ENCODE results near the gene THOP1. TPM values are rescaled to one million over a fixed set of nuclear protein-coding genes. Genes with fewer than 3 reads are reported as not detected.

THOP1 gene
- total RNA-seq, 1 donor from 2014 or later = 45.2 TPM

DNA sequence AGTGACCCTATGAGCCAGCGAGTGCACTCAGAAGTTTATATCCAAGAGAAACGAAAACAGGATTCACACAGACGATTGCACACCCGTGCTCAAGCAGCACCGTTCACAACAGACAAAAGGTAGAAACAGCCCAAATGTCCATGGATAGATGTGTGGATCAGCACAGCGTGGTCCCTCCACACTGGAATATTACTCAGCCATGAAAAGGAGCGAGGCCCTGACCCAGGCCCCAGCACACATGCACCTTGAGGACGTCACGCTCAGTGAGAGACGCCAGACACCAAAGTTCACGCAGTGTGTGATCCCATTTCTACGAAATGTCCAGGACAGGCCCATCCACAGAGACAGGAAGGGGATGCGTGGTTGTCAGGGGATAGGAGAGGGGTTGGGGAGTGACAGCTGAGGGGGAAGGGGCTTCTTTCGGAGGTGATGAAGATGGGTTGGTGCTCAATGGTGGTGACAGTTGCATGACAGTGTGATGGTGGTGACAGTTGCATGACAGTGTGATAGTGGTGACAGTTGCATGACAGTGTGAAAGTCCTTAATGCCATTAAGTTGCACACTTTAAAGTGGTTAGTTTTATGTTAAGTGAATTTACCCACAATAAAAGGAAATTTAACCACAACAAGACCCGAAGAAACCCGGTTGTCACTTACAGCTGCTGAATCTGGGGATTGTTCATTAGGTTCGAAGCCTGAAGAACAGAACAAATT lies 26.5 kb upstream of the THOP1 start:
- Mint-ChIP-seq H3K9me3 (ENCODE audit: unreplicated experiment) (no peaks in the 10 kb centered on the region), H3K4me3 (ENCODE audit: unreplicated experiment) (no peak overlapping the region), H3K36me3 (ENCODE audit: unreplicated experiment) (peaks cover 25% of the 10 kb centered on the region), H3K4me1 (ENCODE audit: unreplicated experiment) (no peaks in the 10 kb centered on the region), H3K27me3 (ENCODE audit: unreplicated experiment) (no peaks in the 10 kb centered on the region), H3K27ac (ENCODE audit: unreplicated experiment) (no peak overlapping the region)
- no peak for DNase-seq (ENCODE audit: extremely low spot score, unreplicated experiment)
- TF ChIP-seq, protein P1, sequence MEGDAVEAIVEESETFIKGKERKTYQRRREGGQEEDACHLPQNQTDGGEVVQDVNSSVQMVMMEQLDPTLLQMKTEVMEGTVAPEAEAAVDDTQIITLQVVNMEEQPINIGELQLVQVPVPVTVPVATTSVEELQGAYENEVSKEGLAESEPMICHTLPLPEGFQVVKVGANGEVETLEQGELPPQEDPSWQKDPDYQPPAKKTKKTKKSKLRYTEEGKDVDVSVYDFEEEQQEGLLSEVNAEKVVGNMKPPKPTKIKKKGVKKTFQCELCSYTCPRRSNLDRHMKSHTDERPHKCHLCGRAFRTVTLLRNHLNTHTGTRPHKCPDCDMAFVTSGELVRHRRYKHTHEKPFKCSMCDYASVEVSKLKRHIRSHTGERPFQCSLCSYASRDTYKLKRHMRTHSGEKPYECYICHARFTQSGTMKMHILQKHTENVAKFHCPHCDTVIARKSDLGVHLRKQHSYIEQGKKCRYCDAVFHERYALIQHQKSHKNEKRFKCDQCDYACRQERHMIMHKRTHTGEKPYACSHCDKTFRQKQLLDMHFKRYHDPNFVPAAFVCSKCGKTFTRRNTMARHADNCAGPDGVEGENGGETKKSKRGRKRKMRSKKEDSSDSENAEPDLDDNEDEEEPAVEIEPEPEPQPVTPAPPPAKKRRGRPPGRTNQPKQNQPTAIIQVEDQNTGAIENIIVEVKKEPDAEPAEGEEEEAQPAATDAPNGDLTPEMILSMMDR (IDR thresholded peaks at IDR 0.05) = no peak

DNA sequence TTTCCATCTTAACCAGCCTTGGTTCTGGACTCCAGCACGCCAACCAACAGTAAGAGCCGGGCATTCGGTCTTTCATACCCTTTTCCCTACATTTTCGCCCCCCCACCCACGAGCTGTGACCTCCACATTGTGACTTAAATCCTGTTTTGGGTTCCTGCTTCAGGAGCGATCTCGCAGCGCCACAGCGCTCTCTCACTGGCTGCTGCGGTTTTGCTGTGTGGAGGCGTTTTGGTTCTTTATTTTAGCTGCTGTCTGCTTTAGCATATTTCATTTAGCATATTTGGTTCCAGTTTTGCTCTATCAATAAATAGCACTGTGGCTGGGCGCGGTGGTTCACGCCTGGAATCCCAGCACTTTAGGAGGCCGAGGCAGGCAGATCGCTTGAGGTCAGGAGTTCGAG lies 25.9 kb upstream of the THOP1 start:
- peaks cover 25% of the 10 kb centered on the region for H3K36me3 Mint-ChIP-seq (ENCODE audit: unreplicated experiment)
- H3K27me3 Mint-ChIP-seq (ENCODE audit: unreplicated experiment) = no peaks in the 10 kb centered on the region
- no peak overlapping the region for H3K27ac Mint-ChIP-seq (ENCODE audit: unreplicated experiment)

GRCh38 chr19:2759965-2760364 lies 25.3 kb upstream of the THOP1 start:
- no peaks in the 10 kb centered on the region for H3K9me3 Mint-ChIP-seq (ENCODE audit: unreplicated experiment)
- H3K27ac Mint-ChIP-seq (ENCODE audit: unreplicated experiment) = no peak overlapping the region
- no peak for DNase-seq (ENCODE audit: extremely low spot score, unreplicated experiment)
- no peaks in the 10 kb centered on the region for H3K27me3 Mint-ChIP-seq (ENCODE audit: unreplicated experiment)
- peaks cover 26% of the 10 kb centered on the region for H3K36me3 Mint-ChIP-seq (ENCODE audit: unreplicated experiment)
- H3K4me1 Mint-ChIP-seq (ENCODE audit: unreplicated experiment) = no peaks in the 10 kb centered on the region
- H3K4me3 Mint-ChIP-seq (ENCODE audit: unreplicated experiment) = no peak overlapping the region
- TF ChIP-seq, protein P1 (IDR thresholded peaks at IDR 0.05) = no peak

More for the DNA sequence above, 25.9 kb upstream of the THOP1 start:
- H3K9me3 Mint-ChIP-seq (ENCODE audit: unreplicated experiment) = no peaks in the 10 kb centered on the region
- H3K4me1 Mint-ChIP-seq (ENCODE audit: unreplicated experiment) = no peaks in the 10 kb centered on the region
- TF ChIP-seq, protein P1 (IDR thresholded peaks at IDR 0.05) = no peak
- H3K4me3 Mint-ChIP-seq (ENCODE audit: unreplicated experiment) = no peak overlapping the region
- DNase-seq (ENCODE audit: extremely low spot score, unreplicated experiment) = no peak

- no peak for DNase-seq (ENCODE audit: extremely low spot score, unreplicated experiment)
- TF ChIP-seq, protein P1 (IDR thresholded peaks at IDR 0.05) = no peak
- H3K4me3 Mint-ChIP-seq (ENCODE audit: unreplicated experiment) = no peak overlapping the region
- no peaks in the 10 kb centered on the region for H3K9me3 Mint-ChIP-seq (ENCODE audit: unreplicated experiment)
- no peaks in the 10 kb centered on the region for H3K27me3 Mint-ChIP-seq (ENCODE audit: unreplicated experiment)
- no peak overlapping the region for H3K27ac Mint-ChIP-seq (ENCODE audit: unreplicated experiment)
- H3K4me1 Mint-ChIP-seq (ENCODE audit: unreplicated experiment) = no peaks in the 10 kb centered on the region
- H3K36me3 Mint-ChIP-seq (ENCODE audit: unreplicated experiment) = peaks cover 27% of the 10 kb centered on the region
These were observed 24.0 kb upstream of the THOP1 start for GRCh38 chr19:2761309-2761677.

- no peaks in the 10 kb centered on the region for H3K27me3 Mint-ChIP-seq (ENCODE audit: unreplicated experiment)
- H3K36me3 Mint-ChIP-seq (ENCODE audit: unreplicated experiment) = peaks cover 26% of the 10 kb centered on the region
- H3K4me1 Mint-ChIP-seq (ENCODE audit: unreplicated experiment) = no peaks in the 10 kb centered on the region
- no peak overlapping the region for H3K27ac Mint-ChIP-seq (ENCODE audit: unreplicated experiment)
- H3K9me3 Mint-ChIP-seq (ENCODE audit: unreplicated experiment) = no peaks in the 10 kb centered on the region
- H3K4me3 Mint-ChIP-seq (ENCODE audit: unreplicated experiment) = no peak overlapping the region
- DNase-seq (ENCODE audit: extremely low spot score, unreplicated experiment) = no peak
- TF ChIP-seq, protein P1 (IDR thresholded peaks at IDR 0.05) = no peak
These were observed 23.2 kb upstream of the THOP1 start for GRCh38 chr19:2761876-2762782.
